Vagina (tissue), 2 donors: Measurements from ENCODE around the gene CRYBG1.

ENCODE experiments used
- POLR2A ChIP-seq, 2 donors: fragments of 450-650 bp; IDR thresholded peaks; one replicate each; pipeline ENCODE4 v1.6.1; 2017; ENCODE audit warnings: antibody characterized with exemption in 2 of 2, mild to moderate bottlenecking in 2 of 2, moderate library complexity in 2 of 2
- POLR2AphosphoS5 ChIP-seq, 2 donors: sonication (generic); formaldehyde crosslinking; IDR thresholded peaks; one replicate each; pipeline ENCODE4 v1.9.0; 2017; ENCODE audit warnings: antibody characterized with exemption in 2 of 2, mild to moderate bottlenecking in 2 of 2, low read depth in 1 of 2; ENCODE audit not compliant: insufficient read depth in 1 of 2
- TF ChIP-seq, protein P1 (sequence below), 3 experiments: fragments of 450-650 bp in 2 of 3; fragments of 200-600 bp in 1 of 3; sonication (generic) in 1 of 3; IDR thresholded peaks; one replicate each; pipeline ENCODE4 v1.5.1; 2017 to 2019; ENCODE audit warnings: antibody characterized with exemption in 3 of 3, mild to moderate bottlenecking in 2 of 3, moderate library complexity in 2 of 3

GRCh38 chr6:106514583-106514885 lies 154.0 kb downstream of the CRYBG1 start:
- TF ChIP-seq POLR2A (IDR thresholded peaks at IDR 0.05) = no peak
- TF ChIP-seq POLR2AphosphoS5 (IDR thresholded peaks at IDR 0.05; ENCODE audit: insufficient read depth in 1 of 2, low read depth in 1 of 2) = peak in 1 of 2 donors; percentile 8
- TF ChIP-seq, protein P1, sequence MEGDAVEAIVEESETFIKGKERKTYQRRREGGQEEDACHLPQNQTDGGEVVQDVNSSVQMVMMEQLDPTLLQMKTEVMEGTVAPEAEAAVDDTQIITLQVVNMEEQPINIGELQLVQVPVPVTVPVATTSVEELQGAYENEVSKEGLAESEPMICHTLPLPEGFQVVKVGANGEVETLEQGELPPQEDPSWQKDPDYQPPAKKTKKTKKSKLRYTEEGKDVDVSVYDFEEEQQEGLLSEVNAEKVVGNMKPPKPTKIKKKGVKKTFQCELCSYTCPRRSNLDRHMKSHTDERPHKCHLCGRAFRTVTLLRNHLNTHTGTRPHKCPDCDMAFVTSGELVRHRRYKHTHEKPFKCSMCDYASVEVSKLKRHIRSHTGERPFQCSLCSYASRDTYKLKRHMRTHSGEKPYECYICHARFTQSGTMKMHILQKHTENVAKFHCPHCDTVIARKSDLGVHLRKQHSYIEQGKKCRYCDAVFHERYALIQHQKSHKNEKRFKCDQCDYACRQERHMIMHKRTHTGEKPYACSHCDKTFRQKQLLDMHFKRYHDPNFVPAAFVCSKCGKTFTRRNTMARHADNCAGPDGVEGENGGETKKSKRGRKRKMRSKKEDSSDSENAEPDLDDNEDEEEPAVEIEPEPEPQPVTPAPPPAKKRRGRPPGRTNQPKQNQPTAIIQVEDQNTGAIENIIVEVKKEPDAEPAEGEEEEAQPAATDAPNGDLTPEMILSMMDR (IDR thresholded peaks at IDR 0.05) = no peak
